Endothelial cell of umbilical vein (primary cell): ENCODE measurements around the gene SEMA4D. TPM values are rescaled to one million over a fixed set of nuclear protein-coding genes. Genes with fewer than 3 reads are reported as not detected.

Experiments used
- BruUV-seq: library from RNA; stranded (reverse); fragments of 400-500 nt; replicated peaks from 2 replicates; lab custom pipeline; 2021; lab: Mats Ljungman, UMichigan
- CTCF ChIA-PET: fragments of 300-600, 350-600 bp; sonication (Branson Sonifier 250); formaldehyde crosslinking; loops from one replicate; lab custom pipeline; 2021; ENCODE audit warnings: antibody characterized with exemption, inconsistent platforms; lab: Charles Lee
- POLR2A ChIA-PET: fragments of 300-600, 350-600 bp; sonication (Branson Sonifier 250); formaldehyde crosslinking; loops from one replicate; lab custom pipeline; 2021; ENCODE audit warnings: antibody characterized with exemption, inconsistent platforms; lab: Charles Lee
- DNase-seq: peaks from one replicate; pipeline ENCODE4 v3.0.0-alpha.2; 2011; ENCODE audit warnings: low read depth, low spot score
- FAIRE-seq: peaks from 2 replicates; lab custom pipeline; 2011; peaks lifted over from hg19 to GRCh38; lab: Jason Lieb, UNC
- H2AFZ ChIP-seq: 2 replicates; pipeline ENCODE4 v1.6.0; 2012; ENCODE audit warnings: low read depth, low read length, control low read depth, inconsistent platforms
- H3K27ac ChIP-seq: 2 replicates; pipeline ENCODE4 v1.5.1; 2011; ENCODE audit warnings: low read depth, mild to moderate bottlenecking, control low read depth, low read length, moderate library complexity; ENCODE audit not compliant: insufficient read depth
- H3K27me3 ChIP-seq, 2 experiments: 2 replicates each; pipeline versions ENCODE4 v1.6.0 to v1.6.1; 2011; ENCODE audit warnings: low read length in 2 of 2, mixed read lengths in 1 of 2; ENCODE audit not compliant: control insufficient read depth in 2 of 2, insufficient read depth in 2 of 2
- H3K36me3 ChIP-seq, 2 experiments: 2 replicates in 1 of 2; 3 replicates in 1 of 2; pipeline ENCODE4 v1.5.1; 2011; ENCODE audit warnings: low read length in 2 of 2, mild to moderate bottlenecking in 1 of 2, moderate library complexity in 1 of 2; ENCODE audit not compliant: control insufficient read depth in 2 of 2, insufficient read depth in 2 of 2; ENCODE audit errors: extremely low read depth in 1 of 2
- H3K4me1 ChIP-seq: 3 replicates; pipeline ENCODE4 v1.5.1; 2011; ENCODE audit warnings: mild to moderate bottlenecking, low read length; ENCODE audit not compliant: control insufficient read depth, insufficient read depth; ENCODE audit errors: extremely low read depth
- H3K4me2 ChIP-seq: 2 replicates; pipeline ENCODE4 v1.6.1; 2011; ENCODE audit warnings: low read length, control low read depth, mixed read lengths; ENCODE audit not compliant: insufficient read depth
- H3K4me3 ChIP-seq, 3 experiments: fragments of 200-600 bp in 1 of 3; sonication (generic), shearing (Covaris generic) in 1 of 3; replicated peaks in 1 of 3; 2 replicates each; pipeline ENCODE4 v1.5.1; 2011 to 2016; ENCODE audit warnings: control low read depth in 3 of 3, low read length in 3 of 3, mild to moderate bottlenecking in 2 of 3, inconsistent platforms in 1 of 3, low read depth in 1 of 3, moderate library complexity in 1 of 3; ENCODE audit not compliant: insufficient read depth in 1 of 3
- H3K79me2 ChIP-seq: 2 replicates; pipeline ENCODE4 v1.6.0; 2012; ENCODE audit warnings: low read length, inconsistent platforms; ENCODE audit not compliant: control insufficient read depth, insufficient read depth
- H3K9ac ChIP-seq: replicated peaks from 2 replicates; pipeline ENCODE3; 2011; ENCODE audit warnings: low read length, control low read depth; ENCODE audit not compliant: insufficient read depth; ENCODE audit errors: extremely low read depth
- H3K9me1 ChIP-seq: replicated peaks from 3 replicates; pipeline ENCODE4 v1.6.0; 2011; ENCODE audit warnings: mild to moderate bottlenecking, low read length; ENCODE audit not compliant: control insufficient read depth, insufficient read depth; ENCODE audit errors: extremely low read depth
- H3K9me3 ChIP-seq: replicated peaks from 2 replicates; pipeline ENCODE4 v1.5.1; 2012; ENCODE audit warnings: low read length, inconsistent platforms; ENCODE audit not compliant: control insufficient read depth, insufficient read depth
- H4K20me1 ChIP-seq: replicated peaks from 2 replicates; pipeline ENCODE3; 2011; ENCODE audit warnings: mild to moderate bottlenecking, low read length; ENCODE audit not compliant: control insufficient read depth, insufficient read depth; ENCODE audit errors: extremely low read depth
- EZH2 ChIP-seq: IDR thresholded peaks from 2 replicates; pipeline ENCODE4 v1.6.1; 2012; ENCODE audit warnings: borderline replicate concordance, low read depth, mild to moderate bottlenecking, moderate library complexity, low read length, inconsistent platforms; ENCODE audit not compliant: severe bottlenecking
- FOS ChIP-seq: IDR thresholded peaks from 2 replicates; pipeline ENCODE4 v1.6.1; 2011; ENCODE audit warnings: mild to moderate bottlenecking, low read length, moderate library complexity, borderline replicate concordance; ENCODE audit not compliant: insufficient read depth
- GATA2 ChIP-seq: IDR thresholded peaks from 2 replicates; pipeline ENCODE4 v1.7.0; 2011; ENCODE audit warnings: low read depth, mild to moderate bottlenecking, moderate library complexity, mixed read lengths, low read length; ENCODE audit not compliant: insufficient read length, insufficient read depth
- JUN ChIP-seq: IDR thresholded peaks from 2 replicates; pipeline ENCODE4 v1.6.1; 2011; ENCODE audit warnings: borderline replicate concordance, low read depth; ENCODE audit not compliant: insufficient read length, insufficient read depth
- MYC ChIP-seq: IDR thresholded peaks from one replicate; pipeline ENCODE4 v1.6.1; 2011; ENCODE audit warnings: mild to moderate bottlenecking, low read depth, low read length
- POLR2A ChIP-seq: IDR thresholded peaks from 2 replicates; pipeline ENCODE4 v1.6.1; 2012; ENCODE audit warnings: low read depth, mild to moderate bottlenecking, control low read depth, low read length
- POLR2AphosphoS5 ChIP-seq: IDR thresholded peaks from 2 replicates; pipeline ENCODE4 v1.6.1; 2012; ENCODE audit warnings: low read depth, mild to moderate bottlenecking, control low read depth, low read length, moderate library complexity; ENCODE audit not compliant: insufficient read depth
- dilution Hi-C: fragments of 300-500 bp; cut with MboI; formaldehyde crosslinking; loops from one replicate; pipeline ENCODE4 v1.15.0; 2019; ENCODE audit warnings: low sequenced_read_pairs; ENCODE audit not compliant: extremely low pct_ligation_motif_present
- intact Hi-C: fragments of 100-400 bp; cut with micrococcal nuclease; formaldehyde crosslinking; loops from one replicate; pipeline ENCODE4 v1.10.0; 2022
- polyA plus RNA-seq, 4 experiments: library from polyadenylated mRNA; depleted of rRNA in 3 of 4; stranded (reverse) in 3 of 4; unstranded in 1 of 4; fragments of >200 nt; gene quantifications; 2 replicates each; pipeline versions ENCODE4 v1.2.1 to v1.2.3, GENCODE V29; 2011 to 2012; ENCODE audit warnings: missing spikeins in 1 of 4
- total RNA-seq: library from RNA; stranded (reverse); gene quantifications from 2 replicates; pipeline ENCODE4 v1.2.3, GENCODE V29; 2021
- TF ChIP-seq, protein P1 (sequence below), 2 donors: IDR thresholded peaks; 1 replicate in 1 of 2; 2 replicates in 1 of 2; pipeline ENCODE4 v1.5.1; 2011; ENCODE audit warnings: low read length in 2 of 2, mild to moderate bottlenecking in 2 of 2, moderate library complexity in 2 of 2, control low read depth in 1 of 2, inconsistent platforms in 1 of 2, low read depth in 1 of 2; ENCODE audit not compliant: insufficient read depth in 1 of 2; ENCODE audit errors: extremely low read depth in 1 of 2
- TF ChIP-seq, protein P2 (sequence below): IDR thresholded peaks from 2 replicates; pipeline ENCODE4 v1.6.1; 2011; ENCODE audit not compliant: insufficient read depth, insufficient read length

SEMA4D gene
- total and polyA plus RNA-seq, 2 donors (not counting 3 experiments of a cell fraction or from before 2014, with no cell fraction given) = 3.9 to 15.7 TPM

DNA sequence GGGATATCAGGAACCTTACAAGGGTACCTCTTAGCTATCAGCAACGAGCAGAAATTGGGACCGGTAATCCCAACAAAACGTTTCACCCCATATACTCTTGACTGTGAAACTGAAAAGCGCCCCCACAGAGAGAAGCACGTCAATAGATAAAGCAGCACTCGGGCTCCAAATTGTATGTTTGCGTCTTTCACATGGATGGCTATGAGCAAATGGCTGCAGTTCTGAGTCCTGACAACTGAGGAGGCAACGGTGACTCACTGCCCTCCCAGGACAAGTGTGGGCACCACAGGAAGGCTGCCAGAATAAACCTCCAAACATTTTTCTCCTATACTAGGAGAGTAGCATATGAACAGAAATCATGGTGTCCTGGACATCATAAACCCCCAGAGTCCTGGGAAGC, 36.6 kb downstream of the SEMA4D start:
- FAIRE-seq (peak; percentile 83), DNase-seq (peak; percentile 26)
- TF ChIP-seq JUN (no peak), FOS (peak; percentile 63)
- TF ChIP-seq, protein P1, sequence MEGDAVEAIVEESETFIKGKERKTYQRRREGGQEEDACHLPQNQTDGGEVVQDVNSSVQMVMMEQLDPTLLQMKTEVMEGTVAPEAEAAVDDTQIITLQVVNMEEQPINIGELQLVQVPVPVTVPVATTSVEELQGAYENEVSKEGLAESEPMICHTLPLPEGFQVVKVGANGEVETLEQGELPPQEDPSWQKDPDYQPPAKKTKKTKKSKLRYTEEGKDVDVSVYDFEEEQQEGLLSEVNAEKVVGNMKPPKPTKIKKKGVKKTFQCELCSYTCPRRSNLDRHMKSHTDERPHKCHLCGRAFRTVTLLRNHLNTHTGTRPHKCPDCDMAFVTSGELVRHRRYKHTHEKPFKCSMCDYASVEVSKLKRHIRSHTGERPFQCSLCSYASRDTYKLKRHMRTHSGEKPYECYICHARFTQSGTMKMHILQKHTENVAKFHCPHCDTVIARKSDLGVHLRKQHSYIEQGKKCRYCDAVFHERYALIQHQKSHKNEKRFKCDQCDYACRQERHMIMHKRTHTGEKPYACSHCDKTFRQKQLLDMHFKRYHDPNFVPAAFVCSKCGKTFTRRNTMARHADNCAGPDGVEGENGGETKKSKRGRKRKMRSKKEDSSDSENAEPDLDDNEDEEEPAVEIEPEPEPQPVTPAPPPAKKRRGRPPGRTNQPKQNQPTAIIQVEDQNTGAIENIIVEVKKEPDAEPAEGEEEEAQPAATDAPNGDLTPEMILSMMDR (IDR thresholded peaks at IDR 0.05; ENCODE audit: extremely low read depth in 1 of 2, insufficient read depth in 1 of 2, low read depth in 1 of 2, low read length in 2 of 2) = no peak
- Histone ChIP-seq H3K79me2 (no peaks in the 10 kb centered on the region), H3K9me1 (no peaks in the 10 kb centered on the region), H3K36me3 (no peaks in the 10 kb centered on the region), H3K4me1 (peaks cover 5% of the 10 kb centered on the region), H3K27me3 (no peaks in the 10 kb centered on the region), H3K9ac (no peak overlapping the region), H3K9me3 (no peaks in the 10 kb centered on the region), H3K4me2 (no peak overlapping the region), H3K4me3 (no peak overlapping the region), H2AFZ (no peak overlapping the region), H3K27ac (no peak overlapping the region), H4K20me1 (no peaks in the 10 kb centered on the region)
- ChIA-PET POLR2A (no interaction called here), CTCF (interaction anchor here (1.6 kb wide), 1 partner anchor 88 kb away, joined by 5 read pairs; no protein-coding TSS in a partner anchor)
- intact Hi-C loops (no loop called here), dilution Hi-C loops (no loop called here)
- no TSS peak for BruUV-seq

DNA sequence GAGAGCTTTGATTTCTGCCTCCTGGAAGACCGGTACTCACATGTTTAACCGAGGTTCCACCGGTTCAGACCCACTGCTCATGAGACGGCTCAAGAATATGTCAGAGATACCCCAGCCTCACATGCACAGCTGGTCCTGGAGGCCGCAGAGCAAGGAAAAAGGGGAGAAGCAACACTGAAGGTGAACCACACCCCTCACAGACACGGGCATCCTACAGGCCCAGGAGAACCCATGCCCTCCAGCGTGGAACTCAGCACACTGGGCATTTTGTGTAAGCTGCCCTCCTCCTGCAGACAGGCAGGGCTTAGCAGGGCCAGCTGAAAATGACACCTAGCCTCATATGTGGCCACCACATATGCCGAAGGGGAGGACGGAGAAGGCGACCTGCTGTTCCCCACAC, 37.4 kb downstream of the SEMA4D start:
- H3K27ac ChIP-seq = no peak overlapping the region
- no peaks in the 10 kb centered on the region for H3K27me3 ChIP-seq
- H2AFZ ChIP-seq = no peak overlapping the region
- no peaks in the 10 kb centered on the region for H3K36me3 ChIP-seq
- TF ChIP-seq FOS = no peak
- TF ChIP-seq GATA2 = no peak
- TF ChIP-seq, protein P2, sequence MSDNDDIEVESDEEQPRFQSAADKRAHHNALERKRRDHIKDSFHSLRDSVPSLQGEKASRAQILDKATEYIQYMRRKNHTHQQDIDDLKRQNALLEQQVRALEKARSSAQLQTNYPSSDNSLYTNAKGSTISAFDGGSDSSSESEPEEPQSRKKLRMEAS = no peak
- no peak for TF ChIP-seq POLR2A
- no peak for TF ChIP-seq EZH2
- no peak for TF ChIP-seq POLR2AphosphoS5
- TF ChIP-seq MYC = no peak
- H3K79me2 ChIP-seq = no peaks in the 10 kb centered on the region
- POLR2A ChIA-PET = no interaction called here
- dilution Hi-C loops = no loop called here
- DNase-seq (no peak), FAIRE-seq (no peak)
- no peak overlapping the region for H3K9ac ChIP-seq
- CTCF ChIA-PET = interaction anchor here (1.6 kb wide), 1 partner anchor 88 kb away, joined by 5 read pairs; no protein-coding TSS in a partner anchor
- no peaks in the 10 kb centered on the region for H3K9me1 ChIP-seq
- peaks cover 5% of the 10 kb centered on the region for H3K4me1 ChIP-seq
- BruUV-seq = no TSS peak
- no peaks in the 10 kb centered on the region for H4K20me1 ChIP-seq
- H3K4me2 ChIP-seq = no peak overlapping the region
- no peak overlapping the region for H3K4me3 ChIP-seq
- intact Hi-C loops = no loop called here
- H3K9me3 ChIP-seq = no peaks in the 10 kb centered on the region
